Loucy (cell line): ENCODE measurements around the gene C16orf74.

ENCODE experiments used
- H2AFZ ChIP-seq: fragments of 200-600 bp; sonication (generic); 2 replicates; pipeline ENCODE4 v1.6.0; 2016; ENCODE audit warnings: antibody characterized with exemption, mild to moderate bottlenecking, low read length, moderate library complexity
- H3F3A ChIP-seq: fragments of 200-600 bp; 2 replicates; pipeline ENCODE4 v1.6.0; 2016; ENCODE audit warnings: antibody characterized with exemption, low read depth, mild to moderate bottlenecking
- H3K27me3 ChIP-seq: fragments of 200-600 bp; sonication (generic); 2 replicates; pipeline ENCODE4 v1.6.1; 2014; ENCODE audit warnings: low read length, mild to moderate bottlenecking; ENCODE audit not compliant: insufficient read depth, poor library complexity, severe bottlenecking
- H3K36me3 ChIP-seq: fragments of 200-600 bp; sonication (generic); 2 replicates; pipeline ENCODE4 v1.6.1; 2016; ENCODE audit warnings: low read length; ENCODE audit not compliant: insufficient read depth
- H3K4me1 ChIP-seq: fragments of 200-600 bp; sonication (generic); 2 replicates; pipeline ENCODE4 v1.5.1; 2014; ENCODE audit warnings: low read length, mild to moderate bottlenecking; ENCODE audit not compliant: insufficient read depth, poor library complexity, severe bottlenecking
- H3K4me2 ChIP-seq: fragments of 200-600 bp; sonication (generic); 2 replicates; pipeline ENCODE4 v1.6.0; 2014; ENCODE audit warnings: antibody characterized with exemption, low read length, low read depth, mild to moderate bottlenecking; ENCODE audit not compliant: poor library complexity, severe bottlenecking
- H3K4me3 ChIP-seq: fragments of 200-600 bp; sonication (generic); 2 replicates; pipeline ENCODE4 v1.5.1; 2014; ENCODE audit warnings: low read length, mild to moderate bottlenecking, mixed read lengths; ENCODE audit not compliant: poor library complexity, severe bottlenecking
- H3K79me2 ChIP-seq: fragments of 200-600 bp; sonication (generic); 2 replicates; pipeline ENCODE4 v1.6.1; 2014; ENCODE audit warnings: low read length; ENCODE audit not compliant: insufficient read depth
- H3K9ac ChIP-seq: fragments of 200-600 bp; sonication (generic); 2 replicates; pipeline ENCODE4 v1.6.0; 2014; ENCODE audit warnings: mild to moderate bottlenecking, low read depth, low read length, moderate library complexity; ENCODE audit not compliant: poor library complexity, severe bottlenecking
- H3K9me2 ChIP-seq: fragments of 200-600 bp; sonication (generic); replicated peaks from 2 replicates; pipeline ENCODE4 v1.6.1; 2016; ENCODE audit warnings: low read depth, low read length, mixed read lengths
- H3K9me3 ChIP-seq: fragments of 200-600 bp; sonication (generic); 2 replicates; pipeline ENCODE4 v1.6.1; 2014; ENCODE audit warnings: mild to moderate bottlenecking, antibody characterized with exemption, low read length, low read depth; ENCODE audit not compliant: insufficient read depth
- H4K20me1 ChIP-seq: fragments of 200-600 bp; sonication (generic); 2 replicates; pipeline ENCODE4 v1.6.0; 2014; ENCODE audit warnings: antibody characterized with exemption, low read length, mild to moderate bottlenecking; ENCODE audit not compliant: insufficient read depth, poor library complexity, severe bottlenecking
- CTCF ChIP-seq: fragments of 200-600 bp; sonication (generic); conservative IDR thresholded peaks from 2 replicates; pipeline ENCODE4 v1.5.1; 2014; ENCODE audit warnings: mild to moderate bottlenecking, antibody characterized with exemption, low read length
- EZH2phosphoT487 ChIP-seq: fragments of 200-600 bp; IDR thresholded peaks from 2 replicates; pipeline ENCODE4 v1.6.1; 2018; ENCODE audit warnings: antibody characterized with exemption, mild to moderate bottlenecking, moderate library complexity, borderline replicate concordance

The C16orf74 gene

GRCh38 chr16:85698935-85699558 is 51.8 kb downstream of the C16orf74 start:
- Histone ChIP-seq H4K20me1 (no peaks in the 10 kb centered on the region), H3K27me3 (no peaks in the 10 kb centered on the region), H3K9me2 (no peaks in the 10 kb centered on the region), H3K4me2 (no peak overlapping the region), H3K9me3 (no peaks in the 10 kb centered on the region), H3K36me3 (no peaks in the 10 kb centered on the region), H3K79me2 (no peaks in the 10 kb centered on the region), H3K4me1 (no peaks in the 10 kb centered on the region), H3K9ac (no peak overlapping the region), H3F3A (no peaks in the 10 kb centered on the region), H2AFZ (no peak overlapping the region), H3K4me3 (no peak overlapping the region)
- TF ChIP-seq CTCF (no peak), EZH2phosphoT487 (no peak)

DNA sequence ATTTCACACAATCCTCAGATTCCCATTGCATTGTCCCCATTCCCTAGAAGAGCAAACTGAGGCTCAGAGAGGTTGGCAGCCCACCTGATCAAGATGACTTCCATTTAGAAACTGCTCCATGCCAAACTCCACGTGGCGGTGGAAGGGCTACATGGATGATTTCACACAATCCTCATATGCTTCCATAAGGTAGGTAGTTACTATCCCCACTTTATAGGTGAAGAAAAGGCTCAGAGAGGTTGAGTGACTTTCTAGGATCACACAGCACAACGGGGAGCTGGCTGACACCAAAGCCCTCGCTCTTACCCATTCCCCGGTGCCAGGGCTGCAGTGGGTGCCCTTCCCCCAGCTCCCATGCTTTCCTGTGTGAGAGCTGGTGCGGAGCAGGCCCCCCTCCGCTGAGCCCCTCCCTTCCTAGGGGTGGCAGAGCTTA is 52.4 kb downstream of the C16orf74 start:
- no peak for TF ChIP-seq EZH2phosphoT487
- no peak for TF ChIP-seq CTCF
- H3K9ac ChIP-seq = no peak overlapping the region

DNA sequence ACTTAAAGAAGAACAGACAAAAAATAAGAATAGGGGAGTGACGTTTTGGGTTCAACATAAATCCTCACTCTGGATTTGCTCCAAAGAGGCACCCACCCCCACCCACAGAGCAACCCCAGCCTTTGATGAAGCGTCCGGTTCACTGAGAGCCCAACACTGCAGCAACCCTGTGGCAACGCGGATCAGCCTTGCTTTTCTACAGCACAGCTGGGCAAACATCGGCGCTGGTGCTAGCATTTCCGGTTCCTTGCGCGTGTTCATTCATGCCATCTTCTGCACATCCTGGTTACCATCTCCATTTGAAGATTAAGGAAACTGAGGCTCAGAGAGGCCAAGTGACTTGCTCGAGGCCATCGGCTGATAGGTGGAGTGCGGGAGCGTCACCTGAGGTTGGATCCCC is 53.5 kb downstream of the C16orf74 start:
- H3K36me3 ChIP-seq = no peaks in the 10 kb centered on the region
- no peak overlapping the region for H3K4me2 ChIP-seq
- H2AFZ ChIP-seq = no peak overlapping the region
- H3K9ac ChIP-seq = no peak overlapping the region
- no peaks in the 10 kb centered on the region for H3K9me2 ChIP-seq
- H3K4me1 ChIP-seq = no peaks in the 10 kb centered on the region
- no peaks in the 10 kb centered on the region for H3K27me3 ChIP-seq
- TF ChIP-seq EZH2phosphoT487 (no peak), CTCF (no peak)
- no peaks in the 10 kb centered on the region for H4K20me1 ChIP-seq
- H3F3A ChIP-seq = no peaks in the 10 kb centered on the region
- H3K79me2 ChIP-seq = no peaks in the 10 kb centered on the region
- H3K9me3 ChIP-seq = no peaks in the 10 kb centered on the region
- H3K4me3 ChIP-seq = no peak overlapping the region

More for the DNA sequence above, 52.4 kb downstream of the C16orf74 start:
- H3K36me3 ChIP-seq = no peaks in the 10 kb centered on the region
- no peak overlapping the region for H3K4me3 ChIP-seq
- H3K4me2 ChIP-seq = no peak overlapping the region
- no peaks in the 10 kb centered on the region for H3K9me3 ChIP-seq
- no peak overlapping the region for H2AFZ ChIP-seq
- no peaks in the 10 kb centered on the region for H3F3A ChIP-seq
- no peaks in the 10 kb centered on the region for H3K79me2 ChIP-seq
- no peaks in the 10 kb centered on the region for H3K27me3 ChIP-seq
- no peaks in the 10 kb centered on the region for H3K4me1 ChIP-seq
- no peaks in the 10 kb centered on the region for H4K20me1 ChIP-seq
- no peaks in the 10 kb centered on the region for H3K9me2 ChIP-seq
